Hematopoietic multipotent progenitor cell treated with erythropoietin and hydrocortisone succinate and interleukin-3 and kit ligand, for 17 days (in vitro differentiated cells): Measurements from ENCODE around the gene LRP1.
A peak's percentile ranks its signal among the peaks of the same experiment; 100 is the strongest.

ENCODE experiments used
- DNase-seq: peaks from one replicate; pipeline ENCODE4 v3.0.0-alpha.2; 2015; ENCODE audit warnings: low spot score

Gene LRP1

DNA sequence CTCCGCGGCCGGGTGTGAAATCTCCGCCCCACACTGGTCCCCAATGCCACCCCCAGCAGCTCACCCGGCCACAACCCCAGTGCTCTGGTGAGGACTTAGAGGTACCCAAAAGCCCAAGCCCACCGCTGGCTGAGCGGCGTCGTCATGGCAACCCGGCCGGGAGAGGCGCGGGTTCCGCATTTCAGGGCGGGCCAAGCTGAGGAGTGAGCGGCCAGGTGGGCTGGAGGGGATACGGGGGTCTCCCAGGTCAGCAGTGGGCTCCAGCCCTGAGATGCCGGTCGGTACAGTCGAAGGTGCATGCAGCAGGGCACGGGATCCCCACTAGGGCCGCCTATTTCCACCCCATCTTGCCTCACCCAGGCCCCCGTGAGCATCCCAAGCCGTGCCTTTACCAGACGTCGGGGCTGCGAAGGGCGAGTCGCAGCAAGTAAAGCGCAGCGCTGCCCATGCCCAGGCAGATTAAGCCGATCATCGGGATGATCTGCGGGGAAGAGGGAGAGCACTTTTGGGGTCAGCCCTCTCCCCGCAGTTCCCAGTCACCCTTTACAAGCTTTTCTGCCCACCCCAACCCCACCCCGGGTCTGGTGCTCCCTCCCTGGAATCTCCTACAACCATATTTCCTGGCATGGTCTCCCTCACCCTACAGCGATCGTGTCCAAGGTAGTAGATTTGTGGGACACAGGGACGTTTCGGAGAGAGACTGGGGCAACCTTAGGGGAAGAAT lies 108.1 kb downstream of the LRP1 start:
- no peak for DNase-seq

DNA sequence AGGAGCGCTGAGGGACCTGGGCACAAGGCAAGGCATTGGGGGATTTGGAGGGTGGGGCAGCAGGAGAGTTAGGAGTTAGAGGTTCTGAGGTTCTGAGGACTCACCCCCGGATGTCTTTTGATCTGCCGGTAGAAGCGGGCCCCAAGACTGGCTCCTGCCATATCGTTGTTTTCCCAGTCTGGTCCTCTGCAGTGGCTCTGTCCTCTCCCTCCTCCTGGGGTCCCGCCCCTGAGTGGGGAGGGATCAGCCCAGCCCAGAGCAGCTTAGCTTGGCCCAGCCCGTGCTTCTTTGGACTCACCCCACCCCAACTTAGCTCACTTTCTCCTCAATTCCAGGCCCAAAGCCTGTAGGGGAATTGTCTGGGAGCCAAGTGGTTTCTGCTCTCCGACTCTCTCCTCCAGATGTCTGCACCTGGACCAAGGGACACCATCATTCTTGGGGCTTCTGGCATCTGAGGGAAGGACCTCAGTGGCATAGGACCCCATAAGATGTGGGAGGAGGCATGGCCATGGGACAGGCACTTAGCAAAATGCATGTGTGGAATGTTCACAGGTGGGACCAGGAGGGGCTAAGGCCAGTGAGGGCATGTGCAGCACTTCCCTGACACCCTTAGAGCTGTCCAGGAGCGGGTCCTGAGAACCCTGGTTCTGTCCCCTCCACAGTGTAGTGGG lies 108.8 kb downstream of the LRP1 start:
- no peak for DNase-seq

DNA sequence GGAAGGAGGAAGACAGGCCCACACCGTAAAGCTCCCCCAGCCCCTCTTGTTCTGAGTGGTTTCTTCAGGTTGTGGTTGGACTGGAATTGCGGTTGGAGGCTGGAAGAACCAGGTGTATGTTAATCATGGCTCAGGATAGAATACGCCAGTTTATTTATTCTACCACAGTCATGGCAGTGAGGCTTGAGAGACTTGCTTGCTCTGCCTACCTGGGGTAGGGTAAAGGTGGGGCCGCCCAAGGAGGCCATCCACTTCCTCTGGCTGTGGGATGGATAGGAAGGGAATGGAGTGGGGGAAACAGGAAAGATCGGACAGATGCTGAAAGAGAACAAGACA lies 109.3 kb downstream of the LRP1 start:
- no peak for DNase-seq

DNA sequence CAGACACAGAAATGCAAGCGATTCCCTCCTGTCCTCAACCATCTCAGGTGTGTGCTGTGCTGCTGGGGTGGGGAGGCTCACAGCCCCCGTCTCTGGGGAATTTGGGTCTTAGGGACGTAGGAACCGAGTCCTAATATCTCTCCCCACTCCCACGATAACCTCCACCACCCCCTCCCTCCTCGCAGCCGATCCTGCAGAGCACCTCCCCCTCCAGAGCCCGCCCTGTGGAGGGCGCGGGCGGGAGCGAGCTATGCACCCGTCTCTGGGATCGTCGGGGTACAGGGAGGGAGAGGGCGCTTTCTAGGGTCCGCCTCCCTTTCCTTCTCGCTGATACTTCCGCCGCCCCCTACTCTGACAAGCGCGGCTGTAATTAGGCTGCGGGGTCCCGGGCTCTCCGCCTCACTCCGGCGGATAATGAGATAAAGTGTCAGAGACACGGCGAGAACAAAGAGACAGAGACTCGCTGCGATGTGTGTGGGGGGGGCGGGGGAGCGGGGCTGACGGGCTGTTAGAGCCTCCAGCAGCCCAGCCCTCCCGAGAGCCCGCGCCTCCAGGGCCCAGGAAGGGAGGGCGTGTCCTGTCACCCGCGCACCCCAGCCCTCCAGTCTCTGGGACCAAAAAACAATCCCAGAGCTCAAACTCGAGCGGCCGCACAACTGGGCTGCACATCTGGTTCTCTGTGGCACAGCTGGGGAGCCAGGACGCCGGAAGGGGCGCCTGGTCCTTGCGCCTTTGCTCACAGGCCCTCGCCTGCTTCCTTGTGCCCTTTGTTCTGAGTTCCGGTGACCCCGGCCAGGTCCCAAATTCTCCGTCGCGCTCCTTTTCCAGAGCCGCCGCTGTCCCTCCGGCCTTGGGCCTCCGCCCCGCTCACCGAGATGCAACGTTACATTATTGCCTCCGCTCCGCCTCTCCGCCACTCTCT lies 109.9 kb downstream of the LRP1 start:
- DNase-seq = no peak

DNA sequence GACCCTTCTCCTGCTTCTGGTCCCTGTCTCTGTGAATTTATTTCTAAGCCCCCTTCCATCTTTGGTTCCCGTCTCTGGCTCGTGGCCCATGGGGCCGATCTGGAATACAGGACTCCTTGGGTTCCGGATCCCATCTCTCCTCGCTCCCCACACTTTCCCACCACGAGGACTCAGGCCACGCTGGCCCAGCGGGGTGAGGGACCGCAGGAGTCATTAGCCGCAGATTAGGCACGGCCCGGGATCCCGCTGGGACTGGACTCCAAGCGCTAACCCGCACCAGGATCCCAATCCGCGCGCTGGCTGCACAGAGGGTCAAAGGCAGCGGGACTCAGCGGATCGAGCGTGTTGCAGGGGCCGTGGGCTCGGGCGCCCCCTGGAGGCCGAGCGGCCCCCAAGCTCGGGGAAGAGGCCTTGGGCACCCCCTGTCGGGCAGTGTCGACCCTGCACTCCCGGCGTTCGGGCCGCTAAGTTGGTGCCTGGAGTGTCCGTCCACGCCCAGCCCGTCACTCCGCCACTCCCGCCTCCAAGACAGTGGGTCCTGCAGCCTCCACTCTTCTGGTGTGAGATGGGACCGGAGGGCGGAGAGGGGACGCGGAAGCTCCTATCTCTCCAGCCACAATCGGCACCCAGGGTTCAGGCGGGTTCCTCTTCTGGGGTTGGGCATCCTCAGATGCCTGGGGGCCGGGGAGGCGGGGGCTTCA lies 110.7 kb downstream of the LRP1 start:
- DNase-seq = peak; percentile 91

DNA sequence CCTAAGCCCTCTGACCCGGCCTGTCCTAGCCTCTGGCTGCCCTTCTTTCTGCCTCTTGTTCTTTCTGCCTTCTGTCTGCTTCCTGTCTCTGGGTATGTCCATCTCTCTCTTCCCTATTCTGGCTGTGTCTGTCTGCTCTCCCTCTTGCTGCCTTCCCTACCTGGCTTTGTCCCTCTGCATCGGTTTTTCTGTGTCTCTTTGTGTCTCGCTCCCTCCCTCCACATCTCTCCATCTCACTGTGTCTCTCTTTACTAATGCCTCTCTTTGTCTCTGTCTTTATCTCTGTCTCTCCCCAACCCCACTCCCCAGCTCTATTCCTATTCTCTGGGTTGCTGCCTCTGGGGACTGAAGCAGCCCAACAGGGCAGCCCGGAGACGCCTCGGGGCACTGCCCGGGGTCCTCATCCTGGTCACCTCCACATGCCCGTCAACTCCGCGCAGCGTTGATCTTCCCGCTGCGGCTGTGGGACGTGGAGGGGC lies 111.3 kb downstream of the LRP1 start:
- no peak for DNase-seq

DNA sequence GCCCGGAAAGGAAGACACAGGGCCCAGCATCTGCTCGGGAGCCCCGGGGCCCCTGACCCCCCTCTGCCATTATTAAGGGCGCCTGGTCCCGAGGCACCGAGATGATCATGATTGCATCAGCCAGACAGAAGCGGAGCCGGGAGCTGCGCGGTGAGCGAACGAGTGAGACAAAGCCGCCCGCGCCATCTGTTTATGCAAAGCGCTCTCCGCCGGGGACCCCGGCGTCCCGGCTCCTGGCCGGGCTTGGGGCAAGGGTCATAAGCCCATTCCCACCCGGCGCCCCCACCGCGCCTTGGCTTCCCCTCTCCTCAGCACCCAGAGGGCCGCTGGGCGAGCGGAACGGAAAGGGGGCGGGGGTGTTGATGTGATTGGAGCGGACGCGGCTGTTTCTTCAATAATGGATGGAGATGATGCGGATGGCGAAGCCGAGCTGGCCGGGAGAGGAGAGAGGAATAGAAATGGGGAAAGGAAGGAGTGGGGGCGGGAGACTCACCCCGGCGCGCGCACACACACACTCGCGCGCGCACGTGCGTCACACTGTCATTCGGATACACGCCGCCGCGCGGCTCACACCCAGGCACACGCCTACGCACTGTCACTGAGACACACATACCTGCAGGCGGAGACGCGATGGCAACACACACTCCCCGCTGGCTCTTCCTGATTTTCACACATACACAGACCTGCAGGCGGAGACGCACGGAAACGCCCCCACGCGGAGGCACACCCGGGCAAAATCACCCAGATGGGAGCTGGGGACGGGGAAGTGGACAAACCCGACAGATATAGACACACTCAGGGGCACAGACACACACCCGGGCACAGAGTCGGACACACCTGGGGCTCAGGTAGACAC lies 112.0 kb downstream of the LRP1 start:
- no peak for DNase-seq

DNA sequence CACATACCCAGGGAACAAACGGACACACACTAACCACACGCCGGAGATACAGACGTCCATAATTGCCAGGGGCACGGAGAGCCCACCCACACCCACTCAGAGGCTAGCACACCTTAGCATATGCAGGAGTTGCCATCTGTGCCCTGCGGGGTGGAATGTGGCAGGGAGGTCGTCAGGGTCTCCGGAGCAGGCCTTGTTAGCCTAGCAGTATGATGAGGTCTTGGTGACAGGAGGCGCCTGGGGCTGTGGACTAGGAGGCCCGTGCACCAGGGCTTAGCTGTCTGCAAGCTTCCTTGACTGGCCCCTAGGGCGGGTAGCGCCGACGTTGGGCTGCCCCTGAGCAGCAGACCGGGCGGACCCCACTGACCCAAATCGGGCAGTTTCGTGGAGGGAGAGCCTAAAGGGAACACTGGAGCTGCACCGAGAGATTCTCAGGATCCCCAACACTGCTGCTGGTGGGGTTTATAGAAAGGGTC lies 112.7 kb downstream of the LRP1 start:
- DNase-seq = no peak

DNA sequence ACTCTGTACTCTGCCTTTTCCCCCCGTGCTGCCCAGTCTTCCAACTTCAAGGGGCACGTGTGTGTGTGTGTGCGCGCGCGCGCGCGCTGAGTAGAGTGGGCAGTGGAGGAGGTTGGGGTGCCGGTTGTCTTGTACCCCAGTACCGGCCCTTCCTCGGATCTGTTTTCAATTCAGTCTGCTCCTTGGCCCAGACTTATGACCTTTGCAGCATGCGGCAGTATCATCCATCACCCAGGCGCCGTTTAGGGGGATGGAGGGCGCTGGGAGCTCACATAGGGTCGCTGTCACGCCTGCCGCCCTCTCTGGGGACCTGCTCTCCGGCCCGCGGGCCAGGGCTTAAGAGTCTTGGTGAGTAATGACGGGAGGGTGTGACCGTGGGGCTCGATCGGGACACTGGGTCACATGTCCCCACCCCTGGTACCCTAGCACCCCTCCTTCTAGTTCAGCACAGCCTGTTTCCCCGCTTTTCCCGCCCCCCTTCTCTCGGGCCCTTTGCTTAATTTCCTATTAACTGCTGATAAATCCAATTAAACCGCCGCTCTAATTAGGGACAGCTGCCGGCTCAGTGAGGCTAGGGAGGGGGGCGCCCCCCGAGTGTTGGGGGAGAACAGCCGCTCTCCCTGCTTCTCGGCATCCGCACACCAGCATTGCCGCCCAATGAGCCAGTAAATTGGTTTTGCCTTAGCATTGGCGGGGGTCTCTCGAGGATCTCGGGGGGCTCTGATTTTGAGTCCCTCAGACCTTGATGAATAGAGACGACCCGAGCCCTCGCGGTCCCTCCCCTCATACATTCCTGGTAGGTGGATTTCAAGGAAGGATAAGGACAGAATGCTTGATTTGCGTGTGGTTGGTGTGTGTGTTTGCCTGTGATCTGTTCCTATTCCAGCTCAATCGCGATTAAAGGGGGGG lies 113.4 kb downstream of the LRP1 start:
- DNase-seq = no peak

DNA sequence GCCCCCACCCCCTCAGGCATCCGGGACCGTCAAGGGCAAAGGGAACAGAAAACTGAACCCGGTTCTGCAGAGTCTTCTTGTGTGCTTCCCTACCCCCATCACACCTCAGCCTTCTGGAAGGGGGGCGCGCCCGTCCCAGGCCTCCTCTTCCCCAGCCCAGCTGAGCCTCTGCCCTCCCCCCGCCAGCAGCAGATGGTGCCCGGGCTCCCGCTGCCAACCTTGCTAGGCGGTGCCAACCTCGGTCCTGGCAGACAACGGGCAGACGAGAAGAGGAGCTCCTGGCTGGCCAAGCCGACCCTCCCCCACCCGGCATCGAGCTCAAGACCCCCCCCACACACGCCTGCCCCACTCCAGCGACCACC lies 114.0 kb downstream of the LRP1 start:
- DNase-seq = no peak

DNA sequence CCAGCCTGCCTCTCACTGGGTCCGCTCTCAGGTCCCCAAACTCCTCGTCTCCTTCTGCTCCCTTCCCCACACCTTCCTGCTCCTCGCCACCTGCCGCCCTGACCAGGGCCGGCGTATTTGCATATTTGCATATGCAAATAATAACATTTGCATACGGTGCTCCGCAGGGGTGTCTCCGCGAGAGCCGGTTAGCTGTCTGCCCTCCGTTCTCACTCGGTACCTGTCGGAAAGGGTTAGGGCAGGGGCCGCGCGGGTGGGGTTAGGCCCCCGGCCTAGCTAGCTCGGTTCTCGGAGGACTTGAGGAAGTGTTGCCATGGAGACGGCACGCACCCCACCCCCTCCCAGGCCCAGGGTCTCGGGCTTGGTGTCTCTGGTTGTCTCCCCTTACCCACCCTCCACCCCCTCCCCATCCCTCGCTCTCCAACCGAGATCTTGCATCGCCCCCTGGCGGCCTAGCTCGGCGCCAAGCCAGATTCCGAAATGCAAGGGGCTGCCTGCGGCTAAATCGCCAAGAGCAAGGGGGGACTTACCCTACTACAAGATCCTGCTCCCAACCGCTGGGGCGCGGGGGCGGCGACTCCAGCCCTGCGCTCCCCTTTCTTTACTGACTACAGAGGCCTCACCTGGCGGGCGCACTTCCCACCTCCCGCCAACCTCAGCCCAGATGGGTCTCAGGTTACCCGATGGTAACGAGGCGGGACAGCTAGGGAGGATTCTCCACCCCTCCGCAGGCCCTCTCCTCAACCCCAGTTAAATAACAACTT lies 114.6 kb downstream of the LRP1 start:
- DNase-seq = peak; percentile 38

DNA sequence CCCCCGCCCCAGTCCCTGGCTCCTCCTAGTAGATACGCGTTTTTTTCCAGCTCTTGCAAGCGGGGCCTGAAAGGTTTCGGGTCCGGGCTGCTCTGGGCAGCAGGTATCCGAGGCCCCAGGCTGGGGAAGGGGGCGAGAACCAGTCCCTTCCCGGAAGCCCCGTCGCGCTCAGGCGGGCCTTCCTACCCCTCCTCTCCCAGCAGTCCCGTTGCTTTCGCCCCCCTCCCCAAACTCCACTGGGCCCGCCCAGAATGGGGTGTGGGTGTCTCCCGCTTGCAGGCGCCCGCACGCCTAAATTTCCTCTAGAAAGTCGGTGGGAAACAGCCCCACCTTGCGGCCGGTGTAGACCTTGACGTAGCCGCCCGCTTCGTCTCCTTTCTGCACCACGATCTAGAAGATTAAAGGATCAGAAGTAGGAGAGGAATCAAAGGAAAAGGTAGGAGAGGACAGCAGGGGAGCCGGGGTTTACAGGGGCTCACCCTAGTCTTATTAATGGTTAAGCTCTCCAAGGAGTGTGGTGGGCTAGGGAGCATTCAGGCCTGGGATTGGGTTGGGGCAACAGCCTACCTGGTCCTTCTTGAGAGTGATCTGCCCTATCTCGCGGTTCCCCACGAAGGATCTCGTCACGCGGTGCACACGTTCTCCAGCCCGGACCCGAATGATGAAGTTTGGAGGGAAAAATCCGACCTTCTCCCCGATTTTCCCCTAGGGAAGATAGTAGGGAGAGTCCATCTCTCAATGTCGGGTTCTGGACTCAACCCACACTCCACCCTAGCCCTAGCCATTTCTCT lies 115.4 kb downstream of the LRP1 start:
- peak; percentile 70 for DNase-seq

DNA sequence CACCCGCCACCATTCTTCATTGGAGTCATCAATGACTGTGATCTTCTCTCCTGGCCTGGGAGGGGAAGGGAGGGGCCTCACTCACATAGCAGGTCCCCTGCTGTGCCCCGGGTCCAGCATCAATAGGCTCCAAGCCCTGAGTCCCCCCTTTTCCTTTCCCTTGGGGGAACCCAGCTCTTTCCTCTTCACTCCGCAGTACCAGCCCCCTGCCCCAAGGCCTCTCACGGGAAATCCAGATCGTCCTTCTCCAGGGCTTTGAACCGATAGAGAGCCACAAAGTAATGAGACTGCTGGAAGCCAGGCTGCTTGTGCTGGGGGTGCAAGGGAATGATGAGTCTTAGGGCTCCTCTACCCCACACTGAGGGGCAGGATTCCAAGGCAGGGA lies 116.0 kb downstream of the LRP1 start:
- DNase-seq = no peak

DNA sequence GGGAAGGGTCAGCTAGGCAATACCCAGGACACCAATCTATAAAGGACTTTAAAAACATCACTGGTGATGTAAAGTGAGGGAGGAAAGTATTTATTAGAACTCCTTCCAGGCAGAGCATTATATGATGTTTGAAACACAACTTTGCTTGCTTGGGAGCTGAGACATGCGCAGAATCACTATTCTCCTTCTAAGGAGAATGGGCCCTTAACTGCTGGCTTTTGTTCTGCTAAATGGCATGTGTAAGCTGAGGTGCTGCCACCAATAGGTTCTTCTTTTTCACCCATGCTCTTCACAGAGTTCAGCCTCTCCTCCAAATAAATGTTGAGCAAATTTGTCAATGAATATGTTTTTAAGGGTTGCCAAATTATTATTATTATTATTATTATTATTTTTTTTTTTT lies 118.8 kb downstream of the LRP1 start:
- DNase-seq = no peak

DNA sequence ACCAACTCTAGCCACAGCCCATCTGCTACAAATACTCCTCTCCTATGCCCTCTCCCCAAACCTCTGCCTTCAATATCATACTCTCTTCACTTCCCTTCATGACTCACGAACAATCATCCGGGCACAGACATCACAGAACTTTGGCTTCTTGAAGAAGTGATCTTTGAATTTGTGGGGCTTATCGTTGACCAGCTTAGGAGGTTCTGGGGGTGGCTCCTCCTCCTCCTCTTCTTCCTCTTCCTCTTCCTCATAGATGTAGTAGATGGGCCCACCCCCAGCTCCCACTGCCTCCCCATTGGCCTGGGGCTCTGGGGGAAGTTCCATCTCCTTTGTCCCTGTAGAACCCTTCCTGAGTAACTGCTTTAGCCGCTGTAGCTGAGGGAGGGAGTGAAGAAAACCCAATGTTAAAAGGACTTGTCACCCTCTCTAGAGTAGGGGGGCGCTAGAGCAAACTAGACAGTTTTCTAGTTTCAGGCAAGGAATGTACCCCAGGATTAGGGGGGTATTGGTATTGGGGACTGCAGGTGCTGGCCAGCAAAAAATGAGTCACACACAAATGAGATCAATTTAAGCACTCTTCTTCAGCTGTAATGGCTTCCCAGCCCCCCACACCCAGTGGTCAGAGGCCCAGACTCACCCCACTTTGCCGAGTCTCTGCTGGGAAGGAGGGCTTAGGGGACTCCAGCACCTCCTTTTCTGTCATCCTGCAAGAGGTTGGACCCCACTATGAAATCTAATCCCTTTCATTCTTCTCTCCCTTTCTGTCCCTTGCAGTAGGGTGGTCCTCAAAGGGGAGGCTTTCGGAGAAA lies 120.9 kb downstream of the LRP1 start:
- DNase-seq = no peak

DNA sequence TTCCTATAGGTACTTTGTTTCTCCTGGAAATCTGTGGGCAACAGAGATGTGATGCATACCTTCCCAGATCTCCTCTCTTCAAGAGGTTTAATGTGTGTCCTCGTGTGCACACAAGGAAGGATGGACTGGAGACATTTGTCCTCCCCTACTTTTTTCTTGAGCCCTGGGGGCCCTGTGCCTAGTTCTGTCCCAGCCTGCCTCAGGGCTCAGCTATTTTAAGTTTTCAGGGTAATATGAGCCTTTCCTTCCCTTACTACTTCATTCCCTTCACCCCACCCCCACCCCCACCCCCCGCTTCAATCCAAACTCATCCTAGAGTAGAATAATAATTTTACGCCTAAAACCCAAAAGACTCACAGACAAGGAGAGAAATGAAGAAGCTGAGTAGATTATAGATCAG lies 122.3 kb downstream of the LRP1 start:
- DNase-seq = no peak

DNA sequence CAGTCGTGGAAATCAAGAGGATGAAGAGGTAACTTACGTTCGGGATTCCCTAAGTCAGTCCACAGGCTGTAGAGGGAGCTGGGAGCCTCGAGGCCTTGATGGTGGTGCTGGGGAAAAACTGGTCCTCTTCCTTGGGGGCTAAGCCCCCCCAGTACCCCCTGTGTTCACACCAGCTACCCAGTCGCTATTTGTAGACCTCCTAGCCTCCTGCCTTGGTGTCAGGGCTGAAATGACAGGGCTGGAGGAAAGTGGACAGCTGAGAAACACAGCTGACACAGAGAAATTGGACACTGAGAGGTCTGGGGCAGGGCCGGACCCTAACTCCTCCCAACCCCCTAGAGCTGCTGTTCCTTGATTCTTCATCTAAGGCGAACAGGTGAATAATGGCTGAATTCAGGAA lies 122.7 kb downstream of the LRP1 start, which contains the start of gene STAC3:
Gene STAC3 (minus strand): TSS at position 232 of the 400 bp plus-strand sequence. CDS start 1,551 bp downstream, outside the sequence.
- DNase-seq = no peak
